ENCODE measurements around the gene SNTG2. TPM values are rescaled to one million over a fixed set of nuclear protein-coding genes. Genes with fewer than 3 reads are reported as not detected.
"Not testable (repeated sequence)": the region's sequence is repeated elsewhere in the genome, so short reads cannot be mapped to it uniquely, and the experiment has no call there.

Gene SNTG2
- total RNA-seq, 1 experiment from 2014 or later, result not detected

DNA sequence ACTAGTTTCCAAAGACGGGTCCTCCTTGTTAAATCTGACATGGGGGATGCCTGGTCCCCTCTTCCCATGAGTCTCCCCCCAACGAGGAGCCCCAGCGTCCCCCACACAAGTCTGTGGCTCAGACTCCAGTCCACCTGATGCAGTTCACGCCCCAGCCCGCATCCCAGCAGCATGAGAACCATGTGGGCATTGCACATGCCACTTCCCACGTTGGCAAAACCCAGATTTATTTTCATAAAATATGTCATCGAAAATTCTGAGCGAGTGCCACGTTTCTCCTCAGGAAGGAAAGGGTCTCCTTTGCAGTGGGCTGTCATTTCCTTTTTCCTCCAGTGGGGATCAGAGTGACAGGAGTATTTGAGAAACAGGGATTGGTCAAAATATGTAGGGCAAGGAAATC is 417.0 kb downstream of the SNTG2 start:
- DNase-seq (ENCODE audit: low spot score), result no peak

DNA sequence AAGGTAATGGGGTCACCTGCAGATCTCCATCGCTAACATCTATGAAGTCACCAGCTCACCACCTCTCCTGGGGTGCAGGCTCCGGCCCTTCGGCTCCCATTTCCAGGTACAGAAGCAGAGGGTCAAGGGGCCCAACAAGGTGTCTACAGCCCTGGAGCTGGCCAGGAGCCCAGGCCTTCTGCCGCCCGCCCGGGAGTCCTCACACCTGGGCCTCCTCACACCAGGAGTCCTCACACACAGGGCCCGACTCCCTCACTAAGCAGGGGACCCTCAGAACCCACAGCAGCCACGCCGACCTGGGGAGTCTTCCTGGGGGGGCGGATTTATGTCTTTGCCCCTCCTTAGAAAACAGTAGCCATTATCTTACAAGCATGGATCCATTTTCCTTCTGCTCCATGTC is 419.3 kb downstream of the SNTG2 start:
- DNase-seq (ENCODE audit: low spot score), result no peak

- no peak for DNase-seq (ENCODE audit: low spot score)
Observed at GRCh38 chr2:1370461-1370860, 419.8 kb downstream of the SNTG2 start.

DNA sequence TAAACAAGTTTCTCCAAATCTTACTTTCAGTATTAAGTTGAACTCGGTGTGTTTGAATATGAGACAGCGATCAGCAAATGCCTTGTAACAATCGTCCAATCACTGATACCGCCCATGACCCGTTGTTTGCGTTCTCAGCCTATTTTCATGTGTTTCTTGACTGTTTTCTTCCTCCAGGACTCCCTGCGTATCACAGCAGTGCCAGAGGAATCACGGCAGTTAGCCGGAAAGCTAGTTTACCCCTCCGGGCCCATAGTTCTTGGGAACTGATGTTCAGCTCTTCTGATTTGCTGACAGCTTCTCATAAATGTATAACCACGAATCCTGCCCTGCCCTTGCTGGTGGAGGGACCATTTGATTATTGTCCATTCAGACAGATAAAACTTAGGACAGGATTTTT is 420.4 kb downstream of the SNTG2 start:
- DNase-seq (ENCODE audit: low spot score), result no peak

DNA sequence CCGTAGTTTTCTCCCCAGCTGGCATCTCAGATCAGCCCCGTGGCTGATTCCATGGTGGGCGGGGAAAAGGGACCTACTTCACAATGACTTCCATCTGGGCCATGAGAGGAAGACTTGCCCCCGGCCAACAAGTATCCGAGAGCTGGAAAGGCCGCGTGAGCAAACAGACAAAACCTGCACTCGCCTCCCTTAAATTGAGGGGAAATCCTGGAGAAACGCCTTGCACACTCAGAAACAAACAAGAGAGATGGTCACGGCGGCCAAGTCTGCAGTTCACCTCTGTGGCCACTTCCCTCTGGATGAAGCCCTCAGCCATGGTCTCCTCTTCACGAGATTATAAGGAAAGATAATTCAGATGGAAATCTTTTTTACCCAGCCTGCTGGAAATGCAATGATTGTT is 423.2 kb downstream of the SNTG2 start:
- DNase-seq (ENCODE audit: low spot score), result no peak

GRCh38 chr2:1374287-1374686 is 423.6 kb downstream of the SNTG2 start:
- no peak for DNase-seq (ENCODE audit: low spot score)

GRCh38 chr2:1375794-1376193 is 425.1 kb downstream of the SNTG2 start:
- DNase-seq (ENCODE audit: low spot score), result no peak

GRCh38 chr2:1377473-1377872 is 426.8 kb downstream of the SNTG2 start:
- DNase-seq (ENCODE audit: low spot score), result no peak

DNA sequence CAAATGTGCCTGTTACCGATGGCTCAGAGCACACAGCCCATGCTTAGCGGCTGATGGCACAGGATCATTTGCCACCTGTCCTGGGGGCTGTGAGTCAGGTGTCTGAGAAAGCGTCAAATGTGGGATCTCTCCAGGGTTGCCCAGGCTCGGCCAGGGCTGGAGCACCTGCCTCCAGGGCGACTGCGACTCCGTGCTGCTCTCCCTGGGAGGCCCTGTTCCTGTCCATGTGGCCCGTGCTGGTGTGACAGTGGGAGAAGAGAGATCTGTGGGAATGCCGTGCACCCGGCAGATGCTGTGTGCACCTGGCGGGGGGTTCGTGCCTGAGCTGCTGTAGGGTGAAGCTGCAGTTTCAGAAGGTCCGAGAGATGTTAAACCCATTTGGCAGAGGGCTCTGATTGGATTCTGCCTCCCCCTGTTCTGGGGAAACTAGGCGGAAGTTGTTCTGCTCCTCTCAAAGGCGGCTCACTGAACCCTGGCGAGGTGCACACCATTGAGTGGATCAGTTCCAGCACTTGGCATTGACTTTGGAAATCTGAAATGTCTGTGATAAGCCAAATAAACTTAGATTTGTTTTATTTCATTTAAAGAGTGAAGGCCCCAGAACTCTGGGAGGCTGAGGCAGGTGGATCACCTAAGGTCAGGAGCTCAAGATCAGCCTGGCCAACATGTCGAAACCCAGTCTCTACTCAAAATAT is 428.0 kb downstream of the SNTG2 start:
- no peak for DNase-seq (ENCODE audit: low spot score)

DNA sequence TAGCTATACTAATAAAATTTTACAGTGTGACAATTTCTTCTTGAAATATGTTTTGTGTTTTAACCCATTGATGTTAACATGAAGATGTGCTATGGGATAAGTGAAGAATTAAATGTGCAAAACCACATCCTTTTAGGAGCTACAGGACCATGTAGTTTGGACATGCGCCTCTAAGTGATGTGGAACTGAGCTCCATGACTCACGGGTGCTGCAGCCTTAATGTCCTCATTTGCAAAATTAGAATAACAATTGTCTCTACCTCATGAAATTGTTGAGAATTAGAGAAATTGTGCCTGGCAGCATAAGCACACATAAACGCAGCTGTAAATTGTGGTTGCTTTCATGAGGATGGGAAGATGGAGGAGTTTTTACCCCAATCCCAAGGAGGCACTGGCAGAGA is 431.0 kb downstream of the SNTG2 start:
- DNase-seq (ENCODE audit: low spot score), result no peak

GRCh38 chr2:1387954-1388725 is 437.5 kb downstream of the SNTG2 start:
- DNase-seq (ENCODE audit: low spot score), result peak; percentile 14

DNA sequence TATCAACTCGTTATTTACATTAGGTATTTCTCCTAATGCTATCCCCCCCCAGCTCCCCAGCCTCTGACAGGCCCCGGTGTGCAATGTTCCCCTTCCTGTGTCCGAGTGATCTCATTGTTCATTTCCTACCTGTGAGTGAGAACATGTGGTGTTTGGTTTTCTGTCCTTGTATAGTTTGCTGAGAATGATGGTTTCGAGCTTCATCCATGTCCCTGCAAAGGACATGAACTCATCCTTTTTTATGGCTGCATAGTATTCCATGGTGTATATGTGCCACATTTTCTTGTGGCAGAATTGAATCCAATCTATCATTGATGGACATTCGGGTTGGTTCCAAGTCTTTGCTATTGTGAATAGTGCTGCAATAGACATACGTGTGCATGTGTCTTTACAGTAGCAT is 439.5 kb downstream of the SNTG2 start:
- not testable (repeated sequence) for DNase-seq (ENCODE audit: low spot score)

DNA sequence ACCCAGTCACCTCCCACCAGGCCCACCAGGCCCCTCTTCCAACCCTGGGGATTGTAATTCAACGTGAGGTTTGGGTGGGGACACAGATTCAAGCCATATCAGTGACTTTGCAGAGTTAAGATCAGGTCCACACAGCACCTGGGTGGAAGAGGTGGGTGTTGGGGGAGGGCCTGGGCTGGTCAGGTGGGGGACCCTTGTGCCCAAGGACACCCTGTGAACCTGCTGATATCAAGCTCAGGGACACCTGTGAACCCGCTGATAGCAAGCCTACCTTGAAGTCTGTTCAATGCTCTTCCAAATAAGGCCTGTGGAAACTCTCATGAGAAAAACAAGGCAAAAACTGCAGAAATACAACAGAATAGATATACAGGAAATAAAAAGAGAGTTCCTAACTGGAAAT is 442.7 kb downstream of the SNTG2 start:
- no peak for DNase-seq (ENCODE audit: low spot score)

DNA sequence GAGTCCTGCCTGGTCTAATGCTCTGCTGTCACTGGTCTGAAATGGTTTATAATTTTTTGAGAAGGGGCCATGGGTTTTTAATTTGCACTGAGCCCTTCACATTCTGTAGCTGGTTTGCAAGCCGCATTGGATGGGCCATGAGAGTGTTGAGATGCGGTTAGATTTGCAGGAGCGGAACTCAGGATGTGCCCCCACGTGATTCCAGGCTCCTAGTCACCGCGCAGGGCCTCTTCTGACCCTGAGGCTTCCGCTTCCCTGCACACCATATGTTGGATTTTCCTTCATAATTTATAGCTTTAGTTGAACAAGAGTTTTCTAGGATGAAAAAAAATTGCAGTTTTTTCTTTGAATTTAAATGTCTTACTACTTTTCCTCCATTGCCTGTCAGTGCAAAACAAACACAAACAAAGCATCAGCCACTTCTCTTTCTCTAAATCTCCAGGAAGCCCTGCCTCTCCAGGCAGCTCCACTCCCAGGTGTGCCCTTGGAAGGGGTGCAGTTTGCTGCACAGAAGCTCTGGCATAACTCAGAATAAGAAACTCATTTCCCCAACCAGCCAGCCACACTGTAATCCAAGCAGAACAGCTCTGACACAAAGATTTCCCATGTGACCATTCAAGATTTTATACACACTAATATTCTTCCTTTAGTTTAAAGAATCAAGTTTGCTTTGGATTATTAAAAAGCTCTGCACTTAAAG is 444.2 kb downstream of the SNTG2 start:
- DNase-seq (ENCODE audit: low spot score), result no peak

- no peak for DNase-seq (ENCODE audit: low spot score)
Observed at GRCh38 chr2:1397350-1397749, 446.7 kb downstream of the SNTG2 start.

- DNase-seq (ENCODE audit: low spot score), result no peak
Observed at GRCh38 chr2:1398191-1398590, 447.5 kb downstream of the SNTG2 start.

DNA sequence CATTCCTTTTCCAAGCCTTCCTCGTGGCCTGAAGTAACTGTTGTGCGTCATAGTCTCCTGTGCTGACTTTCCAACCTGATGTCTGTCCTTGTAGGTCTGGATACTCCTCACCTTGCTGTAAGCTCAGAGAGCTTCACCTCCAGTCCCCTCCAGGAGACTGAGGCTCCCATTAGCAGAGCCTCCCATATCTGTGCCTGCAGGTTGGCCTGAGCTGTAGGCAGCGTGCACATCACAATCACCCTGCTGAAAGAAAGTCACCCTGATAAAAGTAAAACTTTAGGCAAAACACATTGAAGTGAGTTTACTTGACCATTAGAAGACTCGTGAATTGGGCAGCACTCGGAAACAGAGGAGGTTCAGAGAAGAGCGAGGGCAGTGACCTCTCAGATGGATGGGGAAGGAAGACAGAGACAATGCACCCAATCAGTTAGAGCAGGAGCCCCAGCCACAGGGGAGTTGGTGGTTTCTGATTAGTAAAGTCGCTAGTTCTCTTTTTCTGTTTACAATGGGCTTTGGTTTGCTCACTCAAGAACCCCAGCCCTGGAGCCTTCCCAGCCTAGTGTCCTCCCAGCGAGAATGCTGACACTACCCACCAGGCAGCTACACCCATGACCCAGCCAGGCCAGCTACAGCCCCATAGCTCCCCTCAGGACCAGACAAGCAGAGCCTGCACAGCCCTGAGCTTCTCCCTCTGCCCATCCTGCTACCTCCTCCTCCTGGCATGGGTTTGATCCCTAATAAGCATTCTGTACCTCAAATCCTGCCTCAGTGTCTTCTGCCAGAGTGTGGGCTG is 450.5 kb downstream of the SNTG2 start:
- no peak for DNase-seq (ENCODE audit: low spot score)

GRCh38 chr2:1402064-1402463 is 451.4 kb downstream of the SNTG2 start:
- no peak for DNase-seq (ENCODE audit: low spot score)

DNA sequence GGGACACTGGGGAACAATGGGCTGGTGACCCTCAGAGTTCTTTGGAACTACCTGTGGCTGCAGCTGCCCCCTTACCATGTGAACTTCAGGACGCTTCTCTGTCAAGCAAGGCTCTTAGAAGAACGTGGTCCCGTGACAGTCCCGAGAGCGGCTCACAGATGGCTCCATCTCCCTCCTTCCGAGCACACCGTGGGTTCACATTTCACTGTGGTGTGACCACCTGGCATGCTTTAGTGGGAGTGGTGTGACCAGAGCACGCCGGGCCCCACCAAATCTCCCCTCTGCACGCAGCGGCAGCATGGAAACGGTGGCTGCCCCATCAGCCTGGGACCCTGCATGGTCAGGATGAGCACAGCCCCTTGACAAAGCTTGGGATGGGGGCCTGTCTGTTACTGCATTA is 452.9 kb downstream of the SNTG2 start:
- DNase-seq (ENCODE audit: low spot score), result no peak

- no peak for DNase-seq (ENCODE audit: low spot score)
Observed at GRCh38 chr2:1405124-1405523, 454.5 kb downstream of the SNTG2 start.

GRCh38 chr2:1405967-1406366 is 455.3 kb downstream of the SNTG2 start:
- DNase-seq (ENCODE audit: low spot score), result no peak

GRCh38 chr2:1406434-1406833 is 455.8 kb downstream of the SNTG2 start:
- no peak for DNase-seq (ENCODE audit: low spot score)
